PFSK-1 (cell line): Measurements from ENCODE around the gene DOCK4.

Source experiments
- FOXP2 ChIP-seq: optimal IDR thresholded peaks from 2 replicates; pipeline ENCODE3; 2011; ENCODE audit warnings: borderline replicate concordance, control low read depth, inconsistent platforms; ENCODE audit not compliant: insufficient read depth; ENCODE audit errors: extremely low read length, extremely low read depth
- POLR2AphosphoS5 ChIP-seq: IDR thresholded peaks from 2 replicates; pipeline ENCODE4 v1.6.1; 2012; ENCODE audit warnings: low read depth, mild to moderate bottlenecking, control low read depth, low read length, moderate library complexity
- SIN3A ChIP-seq: IDR thresholded peaks from 2 replicates; pipeline ENCODE4 v1.6.1; 2012; ENCODE audit warnings: mild to moderate bottlenecking, low read length, moderate library complexity, borderline replicate concordance; ENCODE audit not compliant: insufficient read depth
- TAF1 ChIP-seq: IDR thresholded peaks from 2 replicates; pipeline ENCODE4 v1.6.1; 2012; ENCODE audit warnings: low read length, control low read depth, borderline replicate concordance; ENCODE audit not compliant: insufficient read depth
- TF ChIP-seq, protein P1 (sequence below), 2 experiments: IDR thresholded peaks; 2 replicates each; pipeline versions ENCODE4 v1.6.1 to v1.8.0; 2011 to 2012; ENCODE audit warnings: low read depth in 2 of 2, low read length in 2 of 2, control low read depth in 1 of 2, inconsistent platforms in 1 of 2, mild to moderate bottlenecking in 1 of 2, moderate library complexity in 1 of 2; ENCODE audit not compliant: insufficient read depth in 1 of 2

The DOCK4 gene

DNA sequence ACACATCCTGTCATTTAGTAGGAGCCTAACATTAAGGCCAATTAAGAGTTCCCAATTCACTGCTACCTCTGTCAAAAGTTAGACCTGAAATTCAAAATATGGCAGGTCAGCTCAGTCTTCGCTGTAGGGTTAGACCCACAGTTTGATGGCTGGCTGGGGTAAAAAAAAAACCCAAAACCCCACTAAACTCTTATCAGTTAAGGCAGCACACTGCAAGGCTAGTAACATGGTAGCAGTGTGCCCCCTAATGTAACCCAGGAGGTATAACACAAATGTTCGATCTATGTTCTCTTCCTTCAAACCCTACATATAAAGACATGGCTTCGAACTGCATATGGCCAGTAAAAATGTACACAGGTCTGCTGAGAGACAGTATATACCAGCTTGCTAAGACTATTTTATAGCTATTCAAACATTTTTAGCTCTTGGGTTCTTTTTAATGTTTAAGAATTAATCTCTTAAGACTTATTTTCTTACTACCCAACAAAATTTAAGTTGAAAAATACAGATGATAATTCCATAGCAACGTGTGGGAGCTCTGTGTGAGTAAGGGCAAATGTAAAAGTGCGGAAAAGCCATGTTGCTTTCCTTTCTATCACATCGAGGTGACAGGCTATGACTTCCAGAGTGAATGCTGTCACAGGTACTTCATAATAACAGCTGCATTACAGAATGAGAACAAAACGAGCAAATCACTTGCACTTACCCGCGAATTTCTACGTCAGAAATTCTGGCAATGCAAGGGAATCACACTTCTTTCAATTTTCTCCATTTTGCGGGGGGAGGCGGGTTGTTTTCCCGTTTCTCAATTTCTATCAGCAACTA is 475.5 kb downstream of the DOCK4 start:
- TF ChIP-seq, protein P1, sequence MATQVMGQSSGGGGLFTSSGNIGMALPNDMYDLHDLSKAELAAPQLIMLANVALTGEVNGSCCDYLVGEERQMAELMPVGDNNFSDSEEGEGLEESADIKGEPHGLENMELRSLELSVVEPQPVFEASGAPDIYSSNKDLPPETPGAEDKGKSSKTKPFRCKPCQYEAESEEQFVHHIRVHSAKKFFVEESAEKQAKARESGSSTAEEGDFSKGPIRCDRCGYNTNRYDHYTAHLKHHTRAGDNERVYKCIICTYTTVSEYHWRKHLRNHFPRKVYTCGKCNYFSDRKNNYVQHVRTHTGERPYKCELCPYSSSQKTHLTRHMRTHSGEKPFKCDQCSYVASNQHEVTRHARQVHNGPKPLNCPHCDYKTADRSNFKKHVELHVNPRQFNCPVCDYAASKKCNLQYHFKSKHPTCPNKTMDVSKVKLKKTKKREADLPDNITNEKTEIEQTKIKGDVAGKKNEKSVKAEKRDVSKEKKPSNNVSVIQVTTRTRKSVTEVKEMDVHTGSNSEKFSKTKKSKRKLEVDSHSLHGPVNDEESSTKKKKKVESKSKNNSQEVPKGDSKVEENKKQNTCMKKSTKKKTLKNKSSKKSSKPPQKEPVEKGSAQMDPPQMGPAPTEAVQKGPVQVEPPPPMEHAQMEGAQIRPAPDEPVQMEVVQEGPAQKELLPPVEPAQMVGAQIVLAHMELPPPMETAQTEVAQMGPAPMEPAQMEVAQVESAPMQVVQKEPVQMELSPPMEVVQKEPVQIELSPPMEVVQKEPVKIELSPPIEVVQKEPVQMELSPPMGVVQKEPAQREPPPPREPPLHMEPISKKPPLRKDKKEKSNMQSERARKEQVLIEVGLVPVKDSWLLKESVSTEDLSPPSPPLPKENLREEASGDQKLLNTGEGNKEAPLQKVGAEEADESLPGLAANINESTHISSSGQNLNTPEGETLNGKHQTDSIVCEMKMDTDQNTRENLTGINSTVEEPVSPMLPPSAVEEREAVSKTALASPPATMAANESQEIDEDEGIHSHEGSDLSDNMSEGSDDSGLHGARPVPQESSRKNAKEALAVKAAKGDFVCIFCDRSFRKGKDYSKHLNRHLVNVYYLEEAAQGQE (IDR thresholded peaks at IDR 0.05; ENCODE audit: insufficient read depth in 1 of 2, low read depth in 2 of 2, low read length in 2 of 2) = no peak
- TF ChIP-seq SIN3A (no peak), POLR2AphosphoS5 (no peak), FOXP2 (no peak), TAF1 (no peak)

DNA sequence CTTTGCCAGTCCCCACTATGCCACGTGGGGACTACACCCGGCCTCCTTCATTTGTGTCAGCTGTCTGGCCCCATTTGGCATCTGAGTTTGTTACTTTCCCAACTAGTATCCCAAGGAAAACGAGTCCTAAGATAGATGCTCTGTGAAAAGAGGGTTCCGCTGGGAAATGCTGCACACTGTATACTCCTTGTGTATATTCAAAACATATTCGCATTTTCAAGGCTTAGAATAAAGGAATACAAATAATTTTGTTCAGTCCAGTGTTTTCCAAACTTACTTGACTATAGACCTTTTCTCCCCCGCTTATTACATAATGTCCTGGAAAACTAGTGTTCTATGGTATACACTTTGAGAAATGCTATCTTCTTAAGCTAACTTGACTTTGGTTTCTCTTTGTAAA is 476.1 kb downstream of the DOCK4 start:
- no peak for TF ChIP-seq FOXP2
- TF ChIP-seq TAF1 = no peak
- no peak for TF ChIP-seq SIN3A

DNA sequence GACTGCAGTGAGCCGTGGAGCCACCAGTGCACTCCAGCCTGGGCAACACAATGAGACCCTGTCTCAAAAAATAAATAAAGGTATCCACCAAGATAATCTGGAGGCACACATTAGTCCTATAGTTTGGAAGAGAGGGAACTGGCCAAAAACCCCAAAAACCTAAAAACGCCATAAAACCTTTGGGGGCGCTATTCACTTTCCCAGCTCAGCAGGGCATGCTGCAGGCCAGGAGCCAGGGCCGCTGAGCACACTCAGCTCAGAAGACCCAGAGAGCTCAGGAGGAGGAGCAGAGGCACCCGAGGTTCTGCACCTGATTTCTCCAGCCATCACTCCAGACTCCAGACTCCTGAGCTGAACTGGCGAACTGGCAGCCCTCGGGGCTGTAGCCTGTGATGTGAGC is 476.7 kb downstream of the DOCK4 start:
- TF ChIP-seq FOXP2 (no peak), SIN3A (no peak)
- TF ChIP-seq, protein P1 (IDR thresholded peaks at IDR 0.05; ENCODE audit: insufficient read depth in 1 of 2, low read depth in 2 of 2, low read length in 2 of 2) = no peak

DNA sequence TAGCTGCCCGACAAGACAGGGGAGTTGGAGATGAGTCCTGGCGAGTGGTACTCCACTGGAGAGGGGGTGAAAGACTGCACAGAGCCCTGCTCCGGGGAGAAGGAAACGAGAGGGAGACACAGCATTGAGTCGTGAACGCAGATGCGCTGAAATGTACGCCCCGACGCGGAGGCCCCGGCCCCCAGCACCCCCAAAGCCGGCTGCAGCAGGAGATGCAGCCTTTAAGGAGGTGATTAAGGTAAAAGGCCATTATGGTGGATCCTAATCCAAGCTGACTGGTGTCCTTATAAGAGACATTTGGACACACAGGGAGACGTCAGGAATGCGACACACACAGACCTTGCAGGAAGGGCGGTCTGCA is 477.6 kb downstream of the DOCK4 start:
- TF ChIP-seq TAF1 (no peak), POLR2AphosphoS5 (no peak), SIN3A (no peak), FOXP2 (no peak)
- TF ChIP-seq, protein P1 (IDR thresholded peaks at IDR 0.05; ENCODE audit: insufficient read depth in 1 of 2, low read depth in 2 of 2, low read length in 2 of 2) = no peak

DNA sequence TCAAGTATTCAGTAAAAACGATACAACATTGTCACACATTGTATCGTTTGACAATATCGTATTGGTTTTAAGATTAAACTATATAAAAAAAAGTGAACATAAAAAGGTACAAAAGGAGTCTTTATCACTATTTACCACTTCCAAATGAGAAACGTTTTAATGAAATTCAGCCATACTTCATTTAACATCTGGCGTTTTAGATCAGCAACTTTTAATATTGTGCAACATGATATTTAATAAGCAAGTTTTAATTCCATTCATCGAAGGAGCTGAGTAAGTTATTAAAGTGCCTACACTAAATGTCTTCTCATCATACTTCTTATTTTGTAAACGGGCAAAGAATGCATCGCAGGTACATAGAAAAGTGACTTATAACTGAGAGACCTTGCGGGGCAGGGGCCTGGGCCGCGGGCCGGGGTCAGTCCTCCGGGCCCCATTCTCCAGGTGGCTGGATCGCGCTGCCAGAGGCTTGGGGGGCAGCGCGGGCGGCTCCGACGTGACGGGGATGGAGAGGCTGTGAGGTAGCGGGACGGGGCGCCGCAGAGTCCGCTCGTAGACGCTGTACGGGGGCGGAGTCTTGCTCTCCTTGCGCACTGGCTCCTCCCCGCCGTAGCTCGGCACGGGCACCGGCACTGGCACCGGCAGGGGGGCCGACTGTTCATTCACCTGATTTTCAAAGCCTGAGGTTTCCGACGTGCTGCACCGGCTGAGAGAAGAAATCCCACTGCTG is 478.1 kb downstream of the DOCK4 start:
- TF ChIP-seq TAF1 = no peak
- TF ChIP-seq, protein P1 (IDR thresholded peaks at IDR 0.05; ENCODE audit: insufficient read depth in 1 of 2, low read depth in 2 of 2, low read length in 2 of 2) = no peak
- TF ChIP-seq FOXP2 = no peak
- TF ChIP-seq POLR2AphosphoS5 = no peak
- no peak for TF ChIP-seq SIN3A
